ENCODE data around the gene TP53INP2.

DNA sequence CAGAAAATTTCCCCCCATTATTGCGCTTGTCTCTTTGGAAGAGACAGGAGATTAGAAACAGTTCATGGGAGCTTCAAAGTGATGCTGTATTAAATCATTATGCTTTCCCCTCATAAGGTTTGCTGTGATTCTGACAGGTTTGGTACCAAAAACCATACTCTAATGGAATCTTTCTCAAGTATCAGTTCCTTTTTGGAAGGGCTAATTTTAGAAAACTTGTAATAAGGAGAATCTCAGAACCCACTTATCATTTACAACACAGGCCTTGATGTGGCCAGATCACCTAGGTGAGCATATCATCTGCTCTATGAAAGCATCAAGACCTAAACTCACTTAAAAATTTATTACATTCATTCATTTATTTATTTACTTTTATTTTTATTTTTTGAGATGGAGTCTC, 51.2 kb downstream of the TP53INP2 start:
- TF ChIP-seq, protein P1, sequence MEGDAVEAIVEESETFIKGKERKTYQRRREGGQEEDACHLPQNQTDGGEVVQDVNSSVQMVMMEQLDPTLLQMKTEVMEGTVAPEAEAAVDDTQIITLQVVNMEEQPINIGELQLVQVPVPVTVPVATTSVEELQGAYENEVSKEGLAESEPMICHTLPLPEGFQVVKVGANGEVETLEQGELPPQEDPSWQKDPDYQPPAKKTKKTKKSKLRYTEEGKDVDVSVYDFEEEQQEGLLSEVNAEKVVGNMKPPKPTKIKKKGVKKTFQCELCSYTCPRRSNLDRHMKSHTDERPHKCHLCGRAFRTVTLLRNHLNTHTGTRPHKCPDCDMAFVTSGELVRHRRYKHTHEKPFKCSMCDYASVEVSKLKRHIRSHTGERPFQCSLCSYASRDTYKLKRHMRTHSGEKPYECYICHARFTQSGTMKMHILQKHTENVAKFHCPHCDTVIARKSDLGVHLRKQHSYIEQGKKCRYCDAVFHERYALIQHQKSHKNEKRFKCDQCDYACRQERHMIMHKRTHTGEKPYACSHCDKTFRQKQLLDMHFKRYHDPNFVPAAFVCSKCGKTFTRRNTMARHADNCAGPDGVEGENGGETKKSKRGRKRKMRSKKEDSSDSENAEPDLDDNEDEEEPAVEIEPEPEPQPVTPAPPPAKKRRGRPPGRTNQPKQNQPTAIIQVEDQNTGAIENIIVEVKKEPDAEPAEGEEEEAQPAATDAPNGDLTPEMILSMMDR (IDR thresholded peaks at IDR 0.05; ENCODE audit: borderline replicate concordance, extremely low read depth, low read length, poor library complexity, severe bottlenecking) = no peak
- no peak for TF ChIP-seq EZH2 (IDR thresholded peaks at IDR 0.05; ENCODE audit: borderline replicate concordance, low read depth, low read length, severe bottlenecking)

All from DND-41 (cell line).